ENCODE measurements around the gene PYY.
A peak's percentile ranks its signal among the peaks of the same experiment; 100 is the strongest.
"Not testable (repeated sequence)": the region's sequence is repeated elsewhere in the genome, so short reads cannot be mapped to it uniquely, and the experiment has no call there.

The PYY gene

GRCh38 chr17:43945074-43945829, 8.5 kb downstream of the PYY start:
- DNase-seq (ENCODE audit: low spot score), result no peak

GRCh38 chr17:43942051-43942685, 11.6 kb downstream of the PYY start, which contains the start of gene PPY:
TSS of gene PPY (minus strand) at chr17:43942476. CDS start at chr17:43941654, 822 bp downstream.
- DNase-seq (ENCODE audit: low spot score), result no peak

- DNase-seq (ENCODE audit: low spot score), result no peak
Observed at GRCh38 chr17:43940630-43941029, 13.1 kb downstream of the PYY start.

- DNase-seq (ENCODE audit: low spot score), result no peak
Observed at GRCh38 chr17:43939886-43940285, 13.9 kb downstream of the PYY start.

- DNase-seq (ENCODE audit: low spot score), result not testable (repeated sequence)
Observed at GRCh38 chr17:43939452-43939851, 14.3 kb downstream of the PYY start.

- DNase-seq (ENCODE audit: low spot score), result no peak
Observed at GRCh38 chr17:43938838-43939182, 14.9 kb downstream of the PYY start.

GRCh38 chr17:43936434-43936833, 17.3 kb downstream of the PYY start:
- DNase-seq (ENCODE audit: low spot score), result no peak

GRCh38 chr17:43935926-43936261, 17.8 kb downstream of the PYY start:
- no peak for DNase-seq (ENCODE audit: low spot score)

- DNase-seq (ENCODE audit: low spot score), result no peak
Observed at GRCh38 chr17:43935204-43935925, 18.4 kb downstream of the PYY start.

- no peak for DNase-seq (ENCODE audit: low spot score)
Observed at GRCh38 chr17:43932923-43933322, 20.8 kb downstream of the PYY start.

- no peak for DNase-seq (ENCODE audit: low spot score)
Observed at GRCh38 chr17:43932357-43932756, 21.4 kb downstream of the PYY start.

GRCh38 chr17:43931062-43931571, 22.6 kb downstream of the PYY start:
- no peak for DNase-seq (ENCODE audit: low spot score)

- no peak for DNase-seq (ENCODE audit: low spot score)
Observed at GRCh38 chr17:43928609-43929008, 25.1 kb downstream of the PYY start.

- not testable (repeated sequence) for DNase-seq (ENCODE audit: low spot score)
Observed at GRCh38 chr17:43927929-43928328, 25.8 kb downstream of the PYY start.

GRCh38 chr17:43927060-43927864, 26.5 kb downstream of the PYY start:
- no peak for DNase-seq (ENCODE audit: low spot score)

GRCh38 chr17:43924558-43924957, 29.2 kb downstream of the PYY start:
- DNase-seq (ENCODE audit: low spot score), result no peak

- DNase-seq (ENCODE audit: low spot score), result no peak
Observed at GRCh38 chr17:43920500-43921095, 33.1 kb downstream of the PYY start.

GRCh38 chr17:43918026-43918389, 35.7 kb downstream of the PYY start:
- no peak for DNase-seq (ENCODE audit: low spot score)

- peak; percentile 41 for DNase-seq (ENCODE audit: low spot score)
Observed at GRCh38 chr17:43917348-43918025, 36.3 kb downstream of the PYY start.

GRCh38 chr17:43917016-43917347, 36.8 kb downstream of the PYY start:
- no peak for DNase-seq (ENCODE audit: low spot score)

- no peak for DNase-seq (ENCODE audit: low spot score)
Observed at GRCh38 chr17:43916385-43916784, 37.4 kb downstream of the PYY start.

Data from CD4-positive, alpha-beta T cell treated with Interleukin-6 at 100 ng/mL for 8 hours (primary cell).